Upper lobe of left lung (tissue), 6 donors: ENCODE data around the gene UGT1A8. TPM values are rescaled to one million over a fixed set of nuclear protein-coding genes. Genes with fewer than 3 reads are reported as not detected.

Source experiments
- ATAC-seq, 2 donors: fragments of 200-7000 bp; cut with Tn5 transposase; one replicate each; pipeline ENCODE4 v1.9.1; 2022; ENCODE audit warnings: mild to moderate bottlenecking in 2 of 2, moderate library complexity in 2 of 2; ENCODE audit not compliant: low FRiP score in 2 of 2
- DNase-seq, 2 donors: peaks; one replicate each; pipeline ENCODE4 v3.0.0-alpha.2; 2019 to 2020
- H3K27ac ChIP-seq, 4 donors: fragments of 200-600 bp; sonication (generic); one replicate each; pipeline ENCODE4 v1.5.1; 2016 to 2019
- H3K27me3 ChIP-seq, 4 donors: fragments of 200-600 bp; sonication (generic); one replicate each; pipeline ENCODE4 v1.5.1; 2017 to 2019
- H3K36me3 ChIP-seq, 4 donors: fragments of 200-600 bp; sonication (generic); one replicate each; pipeline ENCODE4 v1.5.1; 2016 to 2019
- H3K4me1 ChIP-seq, 4 donors: fragments of 200-600 bp; sonication (generic); one replicate each; pipeline ENCODE4 v1.5.1; 2018 to 2019
- H3K4me3 ChIP-seq, 4 donors: fragments of 200-600 bp; sonication (generic); one replicate each; pipeline ENCODE4 v1.5.1; 2017 to 2019; ENCODE audit warnings: mild to moderate bottlenecking in 2 of 4, moderate library complexity in 1 of 4
- H3K9me3 ChIP-seq, 4 donors: fragments of 200-600 bp; sonication (generic); one replicate each; pipeline ENCODE4 v1.5.1; 2018 to 2019
- CTCF ChIP-seq, 6 experiments: fragments of 450-650 bp in 4 of 6; fragments of 200-600 bp in 2 of 6; sonication (generic) in 2 of 6; IDR thresholded peaks; one replicate each; pipeline ENCODE4 v1.5.1; 2016 to 2019; ENCODE audit warnings: antibody characterized with exemption in 6 of 6
- EP300 ChIP-seq, 4 donors: sonication (generic); formaldehyde crosslinking; IDR thresholded peaks; one replicate each; pipeline ENCODE4 v1.5.1; 2017; ENCODE audit warnings: antibody characterized with exemption in 4 of 4, control low read depth in 2 of 4
- POLR2A ChIP-seq, 4 donors: fragments of 450-650 bp; IDR thresholded peaks; one replicate each; pipeline ENCODE4 v1.5.1; 2016 to 2017; ENCODE audit warnings: antibody characterized with exemption in 4 of 4, mild to moderate bottlenecking in 2 of 4
- POLR2AphosphoS5 ChIP-seq, 2 donors: sonication (generic); formaldehyde crosslinking; IDR thresholded peaks; one replicate each; pipeline ENCODE4 v1.5.1; 2017; ENCODE audit warnings: antibody characterized with exemption in 2 of 2
- WGBS, 2 donors: methylation state at CpG; one replicate each; pipeline ENCODE4 v1.1.5; 2017 to 2018; 5-methylcytosine and 5-hydroxymethylcytosine counted together
- total RNA-seq, 6 donors: library from RNA; depleted of rRNA in 4 of 6; stranded (reverse); fragments of >200 nt in 4 of 6; gene quantifications; one replicate each; pipeline versions ENCODE4 v1.1.0 to v1.2.1, GENCODE V29; 2016 to 2021
- donor health status: DM: no; HTN: no; CAD: no; lungs with moderate emphysema.
- donor health status: DM: no; HTN: yes; CAD: no; lungs with severe emphysema.

The UGT1A8 gene
- total RNA-seq, 6 donors from 2014 or later = not detected

- 74 to 81% methylated on average over 7 of the region's 7 CpGs for WGBS, 2 donors
- Histone ChIP-seq H3K4me3 (no peak overlapping the region), H3K36me3 (no peaks in the 10 kb centered on the region), H3K27ac (no peak overlapping the region), H3K4me1 (no peaks in the 10 kb centered on the region), H3K9me3 (no peaks in the 10 kb centered on the region), H3K27me3 (no peaks in the 10 kb centered on the region)
- DNase-seq = no peak
- no peak for ATAC-seq
- TF ChIP-seq POLR2A (IDR thresholded peaks at IDR 0.05) (no peak), EP300 (IDR thresholded peaks at IDR 0.05) (no peak), POLR2AphosphoS5 (IDR thresholded peaks at IDR 0.05) (no peak), CTCF (IDR thresholded peaks at IDR 0.05) (no peak)
Observed at GRCh38 chr2:233764264-233764663, 146.8 kb downstream of the UGT1A8 start.

- Histone ChIP-seq H3K27me3 (no peaks in the 10 kb centered on the region), H3K4me3 (no peak overlapping the region), H3K4me1 (no peaks in the 10 kb centered on the region), H3K9me3 (no peaks in the 10 kb centered on the region), H3K27ac (no peak overlapping the region), H3K36me3 (no peaks in the 10 kb centered on the region)
- no peak for DNase-seq
- WGBS, 2 donors = 47 to 74% methylated on average over 2 to 3 of the region's 3 CpGs
- ATAC-seq = no peak
- TF ChIP-seq CTCF (IDR thresholded peaks at IDR 0.05) (no peak), EP300 (IDR thresholded peaks at IDR 0.05) (no peak), POLR2AphosphoS5 (IDR thresholded peaks at IDR 0.05) (no peak), POLR2A (IDR thresholded peaks at IDR 0.05) (no peak)
Observed at GRCh38 chr2:233764761-233765160, 147.3 kb downstream of the UGT1A8 start.

GRCh38 chr2:233766416-233766815, 149.0 kb downstream of the UGT1A8 start:
- ATAC-seq = no peak
- H3K4me3 ChIP-seq = no peak overlapping the region
- H3K27ac ChIP-seq = no peak overlapping the region
- DNase-seq = no peak
- 79 to 82% methylated on average over 4 of the region's 4 CpGs for WGBS, 2 donors
- H3K27me3 ChIP-seq = no peaks in the 10 kb centered on the region
- H3K9me3 ChIP-seq = no peaks in the 10 kb centered on the region
- TF ChIP-seq POLR2A (IDR thresholded peaks at IDR 0.05) (no peak), CTCF (IDR thresholded peaks at IDR 0.05) (no peak), EP300 (IDR thresholded peaks at IDR 0.05) (no peak), POLR2AphosphoS5 (IDR thresholded peaks at IDR 0.05) (no peak)
- H3K4me1 ChIP-seq = no peaks in the 10 kb centered on the region
- H3K36me3 ChIP-seq = no peaks in the 10 kb centered on the region

GRCh38 chr2:233768076-233768475, 150.6 kb downstream of the UGT1A8 start:
- no peaks in the 10 kb centered on the region for H3K36me3 ChIP-seq
- no peaks in the 10 kb centered on the region for H3K4me1 ChIP-seq
- H3K27me3 ChIP-seq = no peaks in the 10 kb centered on the region
- TF ChIP-seq EP300 (IDR thresholded peaks at IDR 0.05) (no peak), POLR2A (IDR thresholded peaks at IDR 0.05) (no peak), POLR2AphosphoS5 (IDR thresholded peaks at IDR 0.05) (no peak), CTCF (IDR thresholded peaks at IDR 0.05) (no peak)
- DNase-seq (no peak), ATAC-seq (no peak)
- no peak overlapping the region for H3K4me3 ChIP-seq
- no peak overlapping the region for H3K27ac ChIP-seq
- H3K9me3 ChIP-seq = no peaks in the 10 kb centered on the region
- 83% methylated on average over 4 of the region's 4 CpGs for WGBS, 2 donors

GRCh38 chr2:233769260-233769659, 151.8 kb downstream of the UGT1A8 start:
- H3K27ac ChIP-seq = no peak overlapping the region
- peak in 1 of 2 donors; percentile 57 for ATAC-seq
- TF ChIP-seq POLR2A (IDR thresholded peaks at IDR 0.05) (no peak), POLR2AphosphoS5 (IDR thresholded peaks at IDR 0.05) (no peak), CTCF (IDR thresholded peaks at IDR 0.05) (no peak), EP300 (IDR thresholded peaks at IDR 0.05) (no peak)
- no peaks in the 10 kb centered on the region for H3K36me3 ChIP-seq
- H3K4me1 ChIP-seq = no peaks in the 10 kb centered on the region
- H3K27me3 ChIP-seq = no peaks in the 10 kb centered on the region
- H3K9me3 ChIP-seq = no peaks in the 10 kb centered on the region
- WGBS, 2 donors = 90 to 94% methylated on average over 9 of the region's 9 CpGs
- no peak overlapping the region for H3K4me3 ChIP-seq
- DNase-seq = no peak
